HG03558 (cell line): ENCODE measurements around the gene LRFN3.
"Not testable (repeated sequence)": the region's sequence is repeated elsewhere in the genome, so short reads cannot be mapped to it uniquely, and the experiment has no call there.

Experiments used
- ATAC-seq: cut with Tn5 transposase; IDR thresholded peaks from one replicate; pipeline ENCODE4 v1.9.1; 2021; ENCODE audit warnings: moderate number of reproducible peaks; ENCODE audit not compliant: unreplicated experiment; ENCODE audit errors: extremely low read depth

LRFN3 gene

DNA sequence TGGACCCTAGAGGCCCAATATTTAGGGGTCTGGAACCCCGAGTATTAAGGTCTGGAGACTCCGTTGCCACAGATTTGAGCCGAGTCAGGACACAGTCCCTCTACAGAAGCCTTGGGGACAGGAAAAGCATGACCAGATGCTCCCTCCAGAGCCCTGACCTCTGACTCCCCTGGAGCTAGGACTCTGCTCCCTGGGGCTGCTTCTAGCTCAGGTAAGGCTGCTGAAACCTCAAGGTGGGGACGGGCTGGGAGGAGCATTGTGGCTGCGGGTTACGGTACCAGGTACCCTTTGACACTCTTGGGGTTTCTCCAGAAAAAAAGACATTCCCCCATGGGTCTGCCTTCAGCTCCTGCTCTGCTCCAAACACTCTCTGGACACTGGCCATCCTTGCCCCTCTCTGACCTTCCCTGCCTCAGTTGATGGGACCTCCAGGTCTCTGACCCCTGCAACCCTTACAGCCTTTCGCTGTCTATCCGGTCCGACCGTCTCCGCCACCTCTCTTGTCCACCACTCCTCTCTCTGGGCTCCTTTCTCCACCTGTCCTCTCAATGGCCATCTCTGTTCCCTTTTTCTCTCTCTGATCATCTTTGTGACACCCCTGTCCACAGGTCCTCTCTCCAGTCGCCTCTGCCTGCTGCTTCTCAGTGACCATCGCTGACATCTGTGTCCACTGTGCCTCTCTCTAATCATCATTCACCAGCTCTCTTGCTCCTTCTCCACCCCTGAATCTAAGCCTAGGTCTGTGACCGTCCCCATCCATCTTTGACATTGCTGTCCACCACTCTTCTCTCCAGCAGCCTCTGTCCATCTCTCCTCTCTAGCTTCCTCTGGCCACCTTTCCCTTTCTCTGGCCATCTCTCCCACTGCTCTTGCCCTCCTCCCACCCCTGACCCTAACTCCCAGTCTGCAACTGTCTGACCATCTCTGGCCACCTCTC is 1.4 kb downstream of the LRFN3 start:
- no peak for ATAC-seq

DNA sequence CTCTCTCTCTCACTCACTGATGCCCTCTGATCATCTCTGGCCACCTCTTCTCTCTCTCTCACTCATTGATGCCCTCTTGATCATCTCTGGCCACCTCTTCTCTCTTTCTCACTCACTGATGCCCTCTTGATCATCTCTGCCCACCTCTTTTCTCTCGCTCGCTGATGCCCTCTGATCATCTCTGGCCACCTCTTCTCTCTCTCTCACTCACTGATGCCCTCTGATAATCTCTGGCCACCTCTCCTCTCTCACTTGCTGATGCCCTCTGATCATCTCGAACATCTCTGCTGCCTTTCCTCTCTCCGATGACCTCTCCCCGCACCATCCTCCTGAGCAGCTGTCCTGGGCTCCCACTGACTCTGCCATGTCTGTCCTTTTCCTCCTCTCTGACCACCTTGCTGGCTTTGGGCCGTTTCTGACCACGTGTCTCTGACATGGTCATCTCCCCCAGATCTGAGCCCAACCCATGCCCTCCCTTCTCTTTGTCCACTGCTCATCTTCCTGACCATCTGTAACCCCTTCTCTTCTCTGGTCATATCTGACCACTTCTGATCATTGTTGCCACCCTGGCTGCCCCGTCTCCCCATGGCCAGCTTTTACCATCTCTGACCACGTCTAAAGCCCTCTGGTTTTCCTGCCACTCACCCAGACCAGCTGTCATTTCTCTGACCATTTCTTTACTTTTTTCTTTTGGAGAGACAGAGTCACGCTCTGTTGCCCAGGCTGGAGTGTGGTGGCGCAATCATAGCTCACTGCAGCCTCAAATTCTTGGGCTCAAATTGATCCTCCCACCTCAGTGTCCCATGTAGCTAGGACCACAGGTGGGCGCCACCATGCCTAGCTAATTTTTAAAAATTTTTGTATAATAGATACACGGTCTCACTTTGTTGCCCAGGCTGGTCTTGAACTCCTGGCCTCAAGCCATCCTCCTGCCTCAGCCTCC is 2.4 kb downstream of the LRFN3 start:
- ATAC-seq = no peak

DNA sequence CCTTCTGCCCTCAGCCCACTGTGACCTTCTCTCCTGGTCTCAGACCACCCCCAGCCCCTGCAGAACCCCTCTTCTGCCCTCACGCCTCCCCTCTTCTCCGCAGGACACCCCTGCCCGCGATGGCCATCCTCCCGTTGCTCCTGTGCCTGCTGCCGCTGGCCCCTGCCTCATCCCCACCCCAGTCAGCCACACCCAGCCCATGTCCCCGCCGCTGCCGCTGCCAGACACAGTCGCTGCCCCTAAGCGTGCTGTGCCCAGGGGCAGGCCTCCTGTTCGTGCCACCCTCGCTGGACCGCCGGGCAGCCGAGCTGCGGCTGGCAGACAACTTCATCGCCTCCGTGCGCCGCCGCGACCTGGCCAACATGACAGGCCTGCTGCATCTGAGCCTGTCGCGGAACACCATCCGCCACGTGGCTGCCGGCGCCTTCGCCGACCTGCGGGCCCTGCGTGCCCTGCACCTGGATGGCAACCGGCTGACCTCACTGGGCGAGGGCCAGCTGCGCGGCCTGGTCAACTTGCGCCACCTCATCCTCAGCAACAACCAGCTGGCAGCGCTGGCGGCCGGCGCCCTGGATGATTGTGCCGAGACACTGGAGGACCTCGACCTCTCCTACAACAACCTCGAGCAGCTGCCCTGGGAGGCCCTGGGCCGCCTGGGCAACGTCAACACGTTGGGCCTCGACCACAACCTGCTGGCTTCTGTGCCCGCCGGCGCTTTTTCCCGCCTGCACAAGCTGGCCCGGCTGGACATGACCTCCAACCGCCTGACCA is 3.3 kb downstream of the LRFN3 start:
- no peak for ATAC-seq

DNA sequence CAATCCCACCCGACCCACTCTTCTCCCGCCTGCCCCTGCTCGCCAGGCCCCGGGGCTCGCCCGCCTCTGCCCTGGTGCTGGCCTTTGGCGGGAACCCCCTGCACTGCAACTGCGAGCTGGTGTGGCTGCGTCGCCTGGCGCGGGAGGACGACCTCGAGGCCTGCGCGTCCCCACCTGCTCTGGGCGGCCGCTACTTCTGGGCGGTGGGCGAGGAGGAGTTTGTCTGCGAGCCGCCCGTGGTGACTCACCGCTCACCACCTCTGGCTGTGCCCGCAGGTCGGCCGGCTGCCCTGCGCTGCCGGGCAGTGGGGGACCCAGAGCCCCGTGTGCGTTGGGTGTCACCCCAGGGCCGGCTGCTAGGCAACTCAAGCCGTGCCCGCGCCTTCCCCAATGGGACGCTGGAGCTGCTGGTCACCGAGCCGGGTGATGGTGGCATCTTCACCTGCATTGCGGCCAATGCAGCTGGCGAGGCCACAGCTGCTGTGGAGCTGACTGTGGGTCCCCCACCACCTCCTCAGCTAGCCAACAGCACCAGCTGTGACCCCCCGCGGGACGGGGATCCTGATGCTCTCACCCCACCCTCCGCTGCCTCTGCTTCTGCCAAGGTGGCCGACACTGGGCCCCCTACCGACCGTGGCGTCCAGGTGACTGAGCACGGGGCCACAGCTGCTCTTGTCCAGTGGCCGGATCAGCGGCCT is 4.1 kb downstream of the LRFN3 start:
- no peak for ATAC-seq

DNA sequence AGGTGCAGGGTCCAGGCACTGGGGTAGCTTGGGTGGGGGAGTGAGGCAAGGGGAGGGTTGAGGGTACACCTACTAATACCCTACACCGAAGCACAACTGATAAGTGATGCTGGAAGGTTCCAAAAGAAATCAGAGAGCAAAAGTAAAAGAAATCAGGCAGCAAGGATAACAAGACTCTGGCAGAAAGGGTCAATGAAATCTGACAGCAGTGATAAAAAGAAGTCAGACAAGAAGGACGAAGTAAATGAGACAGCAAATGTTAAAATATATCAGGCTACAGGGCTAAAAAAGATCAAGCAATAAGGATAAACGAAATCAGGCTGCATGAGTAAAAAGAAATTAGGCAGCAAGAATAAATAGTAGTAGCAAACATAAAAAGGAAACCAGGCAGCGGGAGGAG is 4.7 kb downstream of the LRFN3 start:
- ATAC-seq = no peak

DNA sequence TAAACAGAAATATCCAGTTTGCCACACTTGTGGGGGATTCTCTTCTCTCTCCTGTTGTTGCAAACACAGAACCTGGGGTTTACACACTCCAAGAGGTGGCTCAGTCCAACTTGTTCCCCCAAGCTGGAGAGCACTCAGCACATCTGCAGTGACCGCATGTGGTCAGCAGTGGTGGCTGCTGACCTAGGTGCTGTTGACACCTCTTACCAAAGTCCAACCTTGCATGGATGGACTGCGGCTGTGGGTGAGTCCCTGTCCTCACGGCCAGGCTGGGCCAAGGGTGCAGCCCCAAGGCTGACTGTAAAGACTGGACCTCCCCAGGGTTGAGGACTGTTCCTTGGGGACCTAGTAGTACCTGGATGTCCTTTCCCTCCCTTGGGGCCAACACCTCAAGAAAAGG is 6.1 kb downstream of the LRFN3 start:
- ATAC-seq = no peak

DNA sequence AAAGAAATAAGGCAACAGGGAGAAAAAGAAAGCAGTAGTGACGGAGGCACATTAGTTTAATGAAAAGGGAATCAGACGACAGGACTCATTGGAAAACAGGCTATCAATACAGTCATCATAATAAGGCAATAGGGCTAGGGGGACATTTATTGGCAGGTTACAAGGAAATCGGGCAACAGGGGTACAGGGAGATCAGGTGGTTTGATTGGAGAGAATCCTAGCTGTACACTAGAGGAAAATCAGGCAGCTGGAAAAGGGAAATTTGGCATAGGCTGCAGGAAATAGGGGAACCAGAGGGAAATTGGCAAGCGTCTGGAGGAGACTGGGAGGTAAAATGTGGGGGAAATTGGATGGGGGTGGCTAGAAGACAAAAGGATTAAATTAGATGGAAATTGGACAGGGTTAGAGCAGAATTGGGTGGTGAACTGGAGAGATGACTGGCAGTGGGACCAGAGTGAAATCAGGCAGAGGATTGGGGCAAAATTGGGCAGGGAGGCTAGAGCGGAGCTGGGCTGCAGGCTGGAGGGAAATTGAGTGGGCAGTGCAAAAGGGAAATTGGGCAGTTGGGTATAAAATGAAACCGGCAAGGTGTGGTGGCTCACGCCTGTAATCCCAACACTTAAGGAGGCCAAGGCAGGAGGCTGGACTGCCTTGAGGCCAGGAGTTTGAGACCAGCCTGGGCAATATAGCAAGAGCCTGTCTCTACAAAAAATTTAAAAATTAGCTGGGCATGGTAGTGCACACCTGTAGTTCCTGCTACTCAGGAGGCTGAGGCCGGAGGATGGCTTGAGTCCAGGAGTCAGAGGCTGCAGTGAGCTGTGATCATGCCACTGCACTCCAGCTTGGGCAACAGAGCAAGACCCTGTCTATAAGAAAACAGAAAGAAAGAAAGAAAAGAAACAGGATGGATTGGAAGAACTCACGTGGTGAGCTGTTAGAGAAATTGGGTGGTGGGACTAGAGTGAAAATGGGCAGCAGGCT is 7.4 kb downstream of the LRFN3 start:
- no peak for ATAC-seq

DNA sequence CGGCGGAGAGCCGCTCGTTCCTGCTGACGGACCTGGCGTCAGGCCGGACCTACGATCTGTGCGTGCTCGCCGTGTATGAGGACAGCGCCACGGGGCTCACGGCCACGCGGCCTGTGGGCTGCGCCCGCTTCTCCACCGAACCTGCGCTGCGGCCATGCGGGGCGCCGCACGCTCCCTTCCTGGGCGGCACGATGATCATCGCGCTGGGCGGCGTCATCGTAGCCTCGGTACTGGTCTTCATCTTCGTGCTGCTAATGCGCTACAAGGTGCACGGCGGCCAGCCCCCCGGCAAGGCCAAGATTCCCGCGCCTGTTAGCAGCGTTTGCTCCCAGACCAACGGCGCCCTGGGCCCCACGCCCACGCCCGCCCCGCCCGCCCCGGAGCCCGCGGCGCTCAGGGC is 8.4 kb downstream of the LRFN3 start:
- ATAC-seq = no peak

DNA sequence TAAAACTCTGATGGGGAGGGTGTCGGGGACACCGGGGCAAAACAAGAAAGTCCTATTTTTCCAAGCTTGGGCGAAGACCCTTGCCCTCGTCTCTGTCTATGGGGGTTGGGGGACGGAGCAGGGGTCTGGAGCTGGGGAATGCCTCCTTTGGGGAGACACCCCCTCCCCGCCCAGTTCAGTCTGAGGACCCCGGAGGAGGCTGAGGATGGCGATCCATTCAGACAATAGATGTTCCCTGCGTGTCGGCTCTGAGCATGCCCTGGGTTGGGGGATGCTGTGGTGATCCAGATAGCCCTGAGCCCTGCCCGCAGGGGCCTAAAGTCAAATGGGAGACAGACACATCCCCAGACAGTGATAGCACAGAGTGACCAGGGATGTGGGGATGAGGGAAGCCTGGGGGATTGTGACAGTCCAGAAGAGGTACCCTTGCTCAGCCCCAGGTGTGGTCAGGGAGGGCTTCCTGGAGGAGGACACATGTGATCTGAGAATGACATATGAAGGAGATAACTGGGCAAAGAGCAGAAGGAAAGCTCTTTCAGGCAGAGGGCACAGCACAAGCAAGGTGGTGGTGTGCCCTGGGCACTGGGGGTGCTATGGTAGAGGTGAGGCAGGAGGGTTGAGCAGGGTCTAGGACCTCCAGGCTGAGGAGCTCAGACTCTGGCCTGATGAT is 9.1 kb downstream of the LRFN3 start:
- ATAC-seq = no peak

DNA sequence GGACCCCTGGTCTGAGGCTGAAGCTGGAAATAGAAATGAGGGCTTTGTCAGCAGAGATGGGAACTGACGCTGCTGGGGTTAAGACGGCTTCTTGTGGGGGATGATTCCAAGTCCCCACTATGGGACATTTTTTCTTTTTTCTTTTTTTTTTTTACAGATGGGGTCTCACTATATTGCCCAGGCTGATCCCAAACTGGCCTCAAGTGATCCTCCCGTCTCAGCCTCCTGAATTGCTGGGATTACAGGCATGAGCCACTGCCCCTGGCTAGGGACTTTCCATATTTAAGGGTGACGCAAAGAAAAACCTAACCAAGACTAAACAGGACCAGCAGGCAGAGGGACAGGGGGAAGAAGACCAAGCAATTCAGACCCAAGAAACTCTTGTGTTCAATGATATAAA is 10.0 kb downstream of the LRFN3 start:
- ATAC-seq = no peak

DNA sequence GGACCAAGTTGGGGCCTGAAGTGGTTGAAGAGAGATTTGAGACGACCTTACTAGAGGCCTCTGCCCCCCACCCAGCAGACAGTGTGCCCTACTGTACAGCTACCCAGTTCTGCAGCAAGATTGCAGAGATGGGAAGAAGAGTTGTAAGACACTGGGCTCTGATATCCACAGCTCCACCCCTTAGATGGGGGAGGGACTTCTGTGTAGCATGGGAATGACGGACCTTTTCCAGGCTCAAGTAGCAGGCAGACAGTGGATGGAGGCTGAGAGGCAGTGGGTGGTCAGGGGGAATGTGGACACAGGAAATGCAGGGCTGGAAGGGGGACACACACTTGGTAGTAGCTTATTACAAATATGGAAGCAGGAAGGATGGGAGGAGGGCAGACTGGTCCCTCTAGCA is 13.0 kb downstream of the LRFN3 start:
- no peak for ATAC-seq

DNA sequence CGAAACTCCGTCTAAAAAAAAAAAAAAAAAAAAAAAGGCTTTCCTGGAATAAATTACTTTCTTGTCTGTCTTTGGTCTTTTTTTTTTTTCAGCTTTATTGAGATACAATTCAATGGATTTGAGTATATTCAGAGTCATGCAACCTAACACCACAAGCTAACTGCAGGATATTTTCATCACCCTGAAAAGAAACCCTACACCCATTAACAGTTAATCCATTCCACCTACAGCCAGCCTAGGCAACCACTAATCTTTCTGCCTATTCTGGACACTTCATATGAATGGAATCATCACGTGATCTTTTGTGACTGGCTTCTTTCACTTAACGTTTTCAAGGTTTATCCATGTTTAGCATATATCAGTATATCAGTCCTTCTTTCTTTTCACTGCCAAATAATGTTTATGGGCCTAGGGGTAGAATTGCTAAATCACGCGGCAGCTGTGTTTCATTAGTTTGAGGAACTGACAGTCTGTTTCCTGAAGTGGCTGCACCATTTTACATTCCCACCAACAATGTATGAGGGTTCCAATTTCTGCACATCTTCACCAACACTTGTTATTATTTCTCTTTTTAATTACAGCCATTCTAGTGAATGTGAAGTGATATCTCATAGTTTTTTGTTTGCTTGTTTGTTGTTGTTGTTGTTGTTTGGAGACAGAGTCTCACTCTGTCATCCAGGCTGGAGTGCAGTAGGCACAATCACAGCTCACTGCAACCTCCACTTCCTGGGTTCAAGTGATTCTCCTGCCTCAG is 19.9 kb downstream of the LRFN3 start:
- ATAC-seq = no peak

DNA sequence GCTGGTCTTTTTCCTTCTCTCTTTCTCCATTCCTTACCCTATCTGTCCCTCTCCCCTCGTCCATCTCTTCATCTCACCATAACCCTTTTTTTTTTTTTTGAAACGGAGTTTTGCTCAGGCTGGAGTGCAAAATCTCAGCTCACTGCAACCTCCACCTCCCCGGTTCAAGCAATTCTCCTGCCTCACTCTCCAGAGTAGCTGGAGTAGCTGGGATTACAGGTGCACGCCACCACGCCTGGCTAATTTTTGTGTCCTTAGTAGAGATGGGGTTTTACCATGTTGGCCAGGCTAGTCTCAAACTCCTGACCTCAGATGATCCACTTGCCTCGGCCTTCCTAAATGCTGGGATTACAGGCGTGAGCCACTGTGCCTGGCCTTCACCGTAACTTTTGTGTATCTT is 21.2 kb downstream of the LRFN3 start:
- ATAC-seq = not testable (repeated sequence)

DNA sequence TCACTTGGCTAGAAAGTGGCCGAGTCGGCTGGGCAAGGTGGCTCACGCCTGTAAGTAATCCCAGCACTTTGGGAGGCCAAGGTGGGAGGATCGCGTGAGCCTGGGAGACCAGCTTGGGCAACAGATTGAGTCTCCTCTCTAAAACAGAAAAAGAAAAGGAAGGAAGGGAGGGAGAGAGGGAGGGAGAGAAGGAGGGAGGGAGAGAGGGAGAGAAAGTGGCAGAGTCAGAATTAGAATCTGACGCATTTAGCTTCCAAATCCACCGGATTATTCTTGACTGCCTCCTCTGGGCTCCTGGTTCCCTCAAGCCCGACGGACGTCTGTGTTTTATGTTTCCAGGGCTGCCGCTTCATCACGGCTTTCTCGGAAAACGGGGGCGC is 22.5 kb downstream of the LRFN3 start:
- ATAC-seq = no peak

DNA sequence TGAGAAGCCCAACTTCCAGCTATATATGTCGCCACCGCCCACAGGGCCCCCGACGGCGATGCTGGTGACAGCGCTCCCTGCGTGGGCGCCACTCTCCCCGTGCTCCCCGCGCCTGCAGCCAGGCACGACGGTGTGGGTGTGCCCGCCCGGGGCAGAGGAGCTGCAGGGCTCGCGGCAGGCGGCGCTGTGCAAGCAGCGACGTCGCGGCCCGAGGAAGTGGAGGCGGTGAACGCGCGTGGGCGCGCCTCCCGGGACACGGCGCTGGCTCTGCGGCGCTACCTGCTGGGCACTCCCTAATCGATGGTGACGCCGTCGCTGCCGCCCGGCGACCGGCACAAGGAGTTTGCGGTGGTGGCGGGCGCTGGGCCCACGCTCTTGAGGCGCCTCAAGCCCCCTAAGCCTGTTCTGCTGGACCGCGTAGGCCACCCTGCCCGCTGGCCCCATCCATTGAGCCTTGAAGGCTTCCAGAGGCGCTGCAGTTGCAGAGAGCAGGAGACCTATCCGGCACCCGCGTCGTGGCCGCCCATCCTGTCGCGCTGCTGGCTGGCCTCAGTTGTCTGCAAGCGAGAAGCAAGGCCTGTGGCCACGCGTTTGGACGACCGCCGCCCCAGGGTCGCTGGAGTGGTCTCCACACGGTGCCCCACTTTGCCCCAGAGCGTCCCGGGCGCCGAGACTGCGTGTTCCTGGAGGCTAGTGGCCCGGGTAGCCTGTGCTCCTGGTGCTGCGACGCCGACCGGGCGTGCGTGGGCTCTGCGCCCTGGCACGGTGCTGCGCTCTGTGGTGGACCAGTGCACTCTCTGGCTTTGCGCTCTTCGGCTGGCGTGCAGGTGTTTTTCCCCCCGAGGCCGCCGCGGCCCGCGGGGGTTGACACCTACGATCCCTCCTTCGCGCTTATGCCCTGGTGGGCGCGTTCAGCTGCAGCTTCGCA is 23.1 kb downstream of the LRFN3 start:
- no peak for ATAC-seq

DNA sequence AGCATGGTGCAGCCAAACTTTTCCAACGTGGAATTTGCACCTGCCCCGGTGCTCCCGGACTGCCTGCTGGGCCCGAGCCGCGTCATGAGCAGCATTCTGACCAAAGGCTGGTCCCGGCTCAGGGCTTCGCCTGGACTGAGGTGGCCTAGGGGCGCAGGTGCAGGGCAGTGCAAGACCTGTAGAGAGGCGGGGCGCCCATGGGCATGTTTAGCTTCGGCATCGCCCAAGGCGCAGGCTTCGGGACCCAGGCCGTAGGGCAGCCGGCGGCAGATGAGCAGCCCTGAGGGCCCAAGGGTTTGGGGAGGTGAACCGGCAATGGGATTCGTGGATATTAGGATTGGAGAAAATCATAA is 23.8 kb downstream of the LRFN3 start:
- ATAC-seq = no peak
